ENCODE data around the gene ERFL. TPM values are rescaled to one million over a fixed set of nuclear protein-coding genes. Genes with fewer than 3 reads are reported as not detected.
A peak's percentile ranks its signal among the peaks of the same experiment; 100 is the strongest.
"Not testable (repeated sequence)": the region's sequence is repeated elsewhere in the genome, so short reads cannot be mapped to it uniquely, and the experiment has no call there.

ERFL gene
- total RNA-seq, 1 donor from 2014 or later, result not detected

DNA sequence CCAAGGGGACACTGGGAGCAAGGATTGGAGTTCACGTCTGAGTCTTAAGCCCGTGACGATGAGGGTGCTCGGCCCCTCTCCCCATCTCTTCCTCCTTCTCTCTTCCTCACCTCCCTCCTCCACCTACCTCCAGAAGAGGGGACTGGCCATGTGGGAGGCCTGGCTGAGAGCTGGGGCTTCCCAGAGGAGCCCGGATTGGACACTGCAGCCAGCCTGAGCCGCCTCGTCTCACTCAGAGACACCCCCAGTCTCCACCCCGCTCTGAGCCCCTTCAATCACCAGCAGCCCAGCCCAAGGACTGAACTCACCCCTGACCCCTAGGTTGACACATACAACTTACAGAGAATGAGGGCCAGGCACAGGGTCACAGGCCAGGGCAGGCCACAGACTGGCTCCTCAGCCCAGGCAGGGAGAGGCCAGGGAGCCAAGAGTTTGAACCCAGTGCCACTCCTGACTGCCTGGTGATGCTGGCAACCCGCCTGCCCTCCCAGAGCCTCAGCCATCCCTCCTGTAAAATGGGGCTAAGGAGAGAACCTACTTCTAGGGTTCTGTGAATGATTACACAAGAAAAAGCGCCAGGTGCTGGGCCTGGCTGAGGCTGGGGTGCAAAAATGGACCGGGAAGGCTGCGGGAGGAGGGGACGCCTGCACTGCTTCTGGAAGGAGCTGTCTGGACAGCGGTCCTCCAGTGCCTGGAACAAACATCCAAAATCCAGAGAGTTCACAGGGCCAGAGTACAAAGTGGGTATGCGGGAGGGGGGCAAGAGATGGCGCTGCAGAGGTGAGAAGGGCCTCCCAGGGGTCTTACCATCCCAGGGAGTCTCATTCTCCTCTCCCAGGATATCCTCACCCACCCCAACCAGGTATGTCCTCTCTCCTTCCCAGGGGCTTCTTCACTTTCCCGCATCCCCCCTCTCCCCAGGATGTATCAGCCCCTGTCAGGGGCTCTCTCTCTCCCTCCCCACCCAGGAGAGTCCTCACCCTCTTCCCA lies 50.0 kb downstream of the ERFL start:
- TF ChIP-seq, protein P1, sequence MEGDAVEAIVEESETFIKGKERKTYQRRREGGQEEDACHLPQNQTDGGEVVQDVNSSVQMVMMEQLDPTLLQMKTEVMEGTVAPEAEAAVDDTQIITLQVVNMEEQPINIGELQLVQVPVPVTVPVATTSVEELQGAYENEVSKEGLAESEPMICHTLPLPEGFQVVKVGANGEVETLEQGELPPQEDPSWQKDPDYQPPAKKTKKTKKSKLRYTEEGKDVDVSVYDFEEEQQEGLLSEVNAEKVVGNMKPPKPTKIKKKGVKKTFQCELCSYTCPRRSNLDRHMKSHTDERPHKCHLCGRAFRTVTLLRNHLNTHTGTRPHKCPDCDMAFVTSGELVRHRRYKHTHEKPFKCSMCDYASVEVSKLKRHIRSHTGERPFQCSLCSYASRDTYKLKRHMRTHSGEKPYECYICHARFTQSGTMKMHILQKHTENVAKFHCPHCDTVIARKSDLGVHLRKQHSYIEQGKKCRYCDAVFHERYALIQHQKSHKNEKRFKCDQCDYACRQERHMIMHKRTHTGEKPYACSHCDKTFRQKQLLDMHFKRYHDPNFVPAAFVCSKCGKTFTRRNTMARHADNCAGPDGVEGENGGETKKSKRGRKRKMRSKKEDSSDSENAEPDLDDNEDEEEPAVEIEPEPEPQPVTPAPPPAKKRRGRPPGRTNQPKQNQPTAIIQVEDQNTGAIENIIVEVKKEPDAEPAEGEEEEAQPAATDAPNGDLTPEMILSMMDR (IDR thresholded peaks at IDR 0.05; ENCODE audit: insufficient read depth, low read length, poor library complexity, severe bottlenecking), result no peak
- Histone ChIP-seq H3K36me3 (ENCODE audit: control insufficient read depth, insufficient read depth, low read length) (no peaks in the 10 kb centered on the region), H3K27me3 (ENCODE audit: control insufficient read depth, insufficient read depth, low read length) (peaks cover 11% of the 10 kb centered on the region), H3K4me3 (ENCODE audit: low read depth, low read length) (no peak overlapping the region)
- no peak for DNase-seq (ENCODE audit: low read depth)

DNA sequence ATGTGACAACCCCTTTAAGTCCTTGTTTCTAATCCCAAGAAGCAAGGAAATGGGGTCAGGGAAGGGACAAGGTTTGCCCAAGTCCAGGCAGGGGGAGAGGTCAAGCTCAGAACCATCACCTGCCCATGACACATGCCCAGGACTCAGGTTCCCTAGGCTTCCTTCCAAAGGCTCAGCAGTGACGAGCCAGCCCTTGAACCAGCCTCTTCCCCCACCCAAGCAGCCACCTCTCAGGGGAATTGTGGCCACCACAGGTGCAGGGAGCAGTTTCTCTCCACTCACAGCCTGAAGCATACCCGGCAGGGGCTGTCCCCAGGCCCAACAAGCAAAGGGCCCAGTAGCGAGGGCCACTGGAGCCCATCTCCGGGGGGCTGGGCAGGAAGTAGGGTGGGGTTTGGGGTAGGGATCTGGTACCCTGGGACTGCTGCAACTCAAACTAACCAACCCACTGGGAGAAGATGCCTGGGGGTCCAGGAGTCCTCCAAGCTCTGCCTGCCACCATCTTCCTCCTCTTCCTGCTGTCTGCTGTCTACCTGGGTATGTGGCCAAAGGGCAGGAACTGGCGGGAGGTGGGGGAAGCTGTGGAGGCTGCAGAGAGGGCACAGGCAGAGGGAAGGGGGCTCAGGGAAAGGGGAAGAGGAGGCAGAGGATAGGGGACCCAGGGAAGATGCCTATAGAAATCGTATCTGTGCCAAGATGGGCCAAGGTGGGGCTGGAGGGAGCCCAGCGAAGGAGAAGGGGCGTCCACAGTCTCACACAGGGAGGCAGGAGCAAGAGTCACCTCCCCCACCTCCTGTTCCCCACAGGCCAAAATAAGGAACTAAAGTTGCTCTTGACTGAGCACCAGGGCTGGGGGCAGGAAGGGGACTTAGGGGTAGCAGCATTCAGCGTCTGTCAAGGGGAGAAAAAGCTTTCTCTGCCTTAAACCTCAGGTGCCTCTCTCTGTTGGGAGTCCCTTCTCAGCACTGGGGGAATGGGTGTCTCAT lies 51.1 kb downstream of the ERFL start, which contains the start of gene CD79A:
Gene CD79A (plus strand): TSS at position 433 of the 986 bp plus-strand sequence. CDS start 26 bp downstream, at position 459.
- TF ChIP-seq, protein P1 (IDR thresholded peaks at IDR 0.05; ENCODE audit: insufficient read depth, low read length, poor library complexity, severe bottlenecking), result no peak
- Histone ChIP-seq H3K4me3 (ENCODE audit: low read depth, low read length) (no peak within 1 kb of the TSS), H3K27me3 (ENCODE audit: control insufficient read depth, insufficient read depth, low read length) (peaks cover 11% of the 10 kb centered on the region), H3K36me3 (ENCODE audit: control insufficient read depth, insufficient read depth, low read length) (no peaks in the 10 kb centered on the region)
- DNase-seq (ENCODE audit: low read depth), result no peak

DNA sequence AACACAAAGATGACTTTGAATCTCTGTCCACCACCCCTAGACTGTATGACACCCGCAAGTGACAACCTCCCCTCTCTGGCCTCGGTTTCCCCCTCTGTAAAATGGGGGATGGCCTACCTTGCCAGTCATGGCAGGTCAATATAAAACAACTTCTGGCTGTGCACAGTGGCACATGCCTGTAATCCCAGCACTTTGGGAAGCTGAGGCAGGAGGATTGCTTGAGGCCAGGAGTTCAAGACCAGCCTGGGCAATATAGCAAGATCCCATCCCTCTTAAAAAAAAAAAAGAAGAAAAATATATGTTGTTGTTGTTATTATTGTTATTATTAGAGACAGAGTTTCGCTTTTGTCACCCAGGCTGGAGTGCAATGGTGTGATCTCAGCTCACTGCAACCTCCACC lies 52.3 kb downstream of the ERFL start:
- DNase-seq (ENCODE audit: low read depth); H3K36me3 ChIP-seq (ENCODE audit: control insufficient read depth, insufficient read depth, low read length); H3K4me3 ChIP-seq (ENCODE audit: low read depth, low read length): not testable (repeated sequence)
- H3K27me3 ChIP-seq (ENCODE audit: control insufficient read depth, insufficient read depth, low read length), result peaks cover 11% of the 10 kb centered on the region

- Histone ChIP-seq H3K4me3 (ENCODE audit: low read depth, low read length) (no peak overlapping the region), H3K36me3 (ENCODE audit: control insufficient read depth, insufficient read depth, low read length) (peaks cover 12% of the 10 kb centered on the region), H3K27me3 (ENCODE audit: control insufficient read depth, insufficient read depth, low read length) (peaks cover 7% of the 10 kb centered on the region)
- DNase-seq (ENCODE audit: low read depth), result no peak
- TF ChIP-seq, protein P1 (IDR thresholded peaks at IDR 0.05; ENCODE audit: insufficient read depth, low read length, poor library complexity, severe bottlenecking), result peak; percentile 88
Measured at GRCh38 chr19:41872775-41873647, 55.2 kb downstream of the ERFL start.

DNA sequence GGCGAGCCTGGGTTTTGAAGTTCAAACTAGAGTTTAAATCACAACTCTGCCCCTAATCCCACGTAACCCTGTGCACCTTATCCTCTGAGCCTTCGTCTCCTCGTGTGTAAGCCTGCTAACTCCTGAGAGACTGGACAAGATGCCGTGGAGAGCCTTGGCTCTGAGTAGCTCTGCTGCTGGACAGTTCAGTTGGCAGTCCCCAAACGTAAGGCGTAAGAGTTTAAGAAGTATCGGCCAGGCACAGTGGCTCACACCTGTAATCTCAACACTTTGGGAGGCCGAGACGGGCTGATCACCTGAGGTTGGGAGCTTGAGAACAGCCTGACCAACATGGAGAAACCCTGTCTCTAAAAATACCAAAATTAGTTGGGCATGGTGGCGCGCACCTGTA lies 55.9 kb downstream of the ERFL start:
- TF ChIP-seq, protein P1 (IDR thresholded peaks at IDR 0.05; ENCODE audit: insufficient read depth, low read length, poor library complexity, severe bottlenecking), result no peak
- Histone ChIP-seq H3K36me3 (ENCODE audit: control insufficient read depth, insufficient read depth, low read length) (peaks cover 12% of the 10 kb centered on the region), H3K27me3 (ENCODE audit: control insufficient read depth, insufficient read depth, low read length) (peaks cover 3% of the 10 kb centered on the region), H3K4me3 (ENCODE audit: low read depth, low read length) (no peak overlapping the region)
- DNase-seq (ENCODE audit: low read depth), result no peak
